ENCODE measurements around the gene UBE3D.
"Not testable (repeated sequence)": the region's sequence is repeated elsewhere in the genome, so short reads cannot be mapped to it uniquely, and the experiment has no call there.

Gene UBE3D

GRCh38 chr6:82867946-82868345, 197.7 kb downstream of the UBE3D start:
- DNase-seq, result no peak

- no peak for DNase-seq
Observed at GRCh38 chr6:82866446-82866845, 199.2 kb downstream of the UBE3D start.

- no peak for DNase-seq
Observed at GRCh38 chr6:82865461-82865860, 200.2 kb downstream of the UBE3D start.

- no peak for DNase-seq
Observed at GRCh38 chr6:82863781-82864180, 201.9 kb downstream of the UBE3D start.

- DNase-seq, result no peak
Observed at GRCh38 chr6:82862543-82862942, 203.1 kb downstream of the UBE3D start.

- no peak for DNase-seq
Observed at GRCh38 chr6:82861121-82861520, 204.5 kb downstream of the UBE3D start.

- not testable (repeated sequence) for DNase-seq
Observed at GRCh38 chr6:82856077-82856476, 209.6 kb downstream of the UBE3D start.

- not testable (repeated sequence) for DNase-seq
Observed at GRCh38 chr6:82852904-82853303, 212.7 kb downstream of the UBE3D start.

- DNase-seq, result no peak
Observed at GRCh38 chr6:82843291-82843885, 222.3 kb downstream of the UBE3D start.

GRCh38 chr6:82842721-82843120, 222.9 kb downstream of the UBE3D start:
- DNase-seq, result no peak
